Bronchial epithelial cell (primary cell): ENCODE measurements around the gene DNAJC27. TPM values are rescaled to one million over a fixed set of nuclear protein-coding genes. Genes with fewer than 3 reads are reported as not detected.

ENCODE experiments used
- DNase-seq: peaks from one replicate; pipeline ENCODE4 v3.0.0-alpha.2; 2010; ENCODE audit warnings: low read depth
- FAIRE-seq: peaks from 2 replicates; lab custom pipeline; 2011; peaks lifted over from hg19 to GRCh38; lab: Jason Lieb, UNC
- H3K27me3 ChIP-seq: 2 replicates; pipeline ENCODE4 v1.5.1; 2011; ENCODE audit warnings: low read length; ENCODE audit not compliant: control insufficient read depth, insufficient read depth
- H3K36me3 ChIP-seq: 2 replicates; pipeline ENCODE4 v1.5.1; 2011; ENCODE audit warnings: low read length; ENCODE audit not compliant: control insufficient read depth, insufficient read depth
- H3K4me3 ChIP-seq: 2 replicates; pipeline ENCODE4 v1.5.1; 2011; ENCODE audit warnings: mild to moderate bottlenecking, low read depth, low read length, control low read depth
- CTCF ChIP-seq: IDR thresholded peaks from 2 replicates; pipeline ENCODE4 v1.5.1; 2011; ENCODE audit warnings: mild to moderate bottlenecking, moderate library complexity, low read length, control low read depth, inconsistent platforms; ENCODE audit not compliant: insufficient read depth, severe bottlenecking
- total RNA-seq: library from RNA; depleted of rRNA; stranded (reverse); fragments of >200 nt; gene quantifications from 2 replicates; pipeline ENCODE4 v1.2.1, GENCODE V29; 2014

The DNAJC27 gene
- total RNA-seq, 1 donor from 2014 or later, result 5.3 TPM

GRCh38 chr2:24923106-24923505 is 48.6 kb downstream of the DNAJC27 start:
- TF ChIP-seq CTCF, result no peak
- no peak overlapping the region for H3K4me3 ChIP-seq
- no peaks in the 10 kb centered on the region for H3K27me3 ChIP-seq
- no peak for FAIRE-seq
- H3K36me3 ChIP-seq, result peaks cover 5% of the 10 kb centered on the region
- no peak for DNase-seq

- Histone ChIP-seq H3K36me3 (peaks cover 9% of the 10 kb centered on the region), H3K27me3 (no peaks in the 10 kb centered on the region), H3K4me3 (no peak overlapping the region)
- TF ChIP-seq CTCF, result no peak
- DNase-seq (no peak), FAIRE-seq (no peak)
These were observed 49.2 kb downstream of the DNAJC27 start for GRCh38 chr2:24922556-24922955.

- no peaks in the 10 kb centered on the region for H3K27me3 ChIP-seq
- TF ChIP-seq CTCF, result peak; percentile 14
- H3K4me3 ChIP-seq, result peak overlapping the region; percentile 54
- H3K36me3 ChIP-seq, result peaks cover 9% of the 10 kb centered on the region
- FAIRE-seq (no peak), DNase-seq (peak; percentile 10)
These were observed 50.8 kb downstream of the DNAJC27 start for GRCh38 chr2:24920809-24921441.

DNA sequence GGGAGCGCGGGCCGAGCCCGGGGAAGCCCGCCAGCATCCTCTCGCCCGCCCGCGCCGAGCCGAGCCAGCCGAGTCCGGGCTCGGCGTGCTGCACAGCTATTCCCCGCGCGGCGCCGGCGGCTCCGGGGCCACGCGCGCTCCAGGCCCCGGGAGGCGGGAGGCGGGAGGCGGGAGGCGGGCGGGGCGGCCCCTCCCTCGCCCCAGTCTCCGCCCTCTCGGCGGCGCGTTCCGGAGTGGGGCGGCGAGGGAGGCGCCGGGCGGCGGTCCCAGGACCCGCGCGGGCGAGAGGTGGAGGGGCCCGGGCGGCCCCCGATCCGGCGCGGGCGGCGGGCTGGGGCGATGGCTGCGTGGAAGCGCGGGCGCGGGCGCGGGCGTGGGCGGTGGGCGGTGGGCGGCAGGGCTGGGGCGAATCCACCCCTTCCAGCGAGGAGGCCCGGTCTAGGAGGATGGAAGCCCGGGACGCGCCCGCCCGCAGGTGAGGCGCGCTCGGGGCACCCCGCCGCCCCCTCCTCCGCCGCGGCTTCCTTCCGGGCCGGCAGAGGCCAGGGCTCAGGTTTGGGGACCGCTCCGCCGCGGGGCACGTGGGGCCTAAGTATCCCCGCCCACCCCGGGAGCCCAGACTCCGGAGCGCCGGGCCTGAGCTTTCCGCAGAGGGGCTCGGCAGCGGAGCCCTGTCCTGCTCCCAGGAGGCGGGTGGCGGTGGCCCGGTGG is 51.5 kb downstream of the DNAJC27 start, which contains the start of gene ADCY3:
ADCY3 (minus strand) TSS at position 140 of the 711 bp plus-strand sequence. CDS start 1,250 bp downstream, outside the sequence.
- Histone ChIP-seq H3K4me3 (peak within 1 kb of the TSS; percentile 54), H3K36me3 (peaks cover 9% of the 10 kb centered on the region), H3K27me3 (no peaks in the 10 kb centered on the region)
- FAIRE-seq (no peak), DNase-seq (no peak)
- TF ChIP-seq CTCF, result no peak

- FAIRE-seq (no peak), DNase-seq (no peak)
- no peak for TF ChIP-seq CTCF
These were observed 52.2 kb downstream of the DNAJC27 start for GRCh38 chr2:24919506-24920097.

More at GRCh38 chr2:24919506-24920097, 52.2 kb downstream of the DNAJC27 start:
- Histone ChIP-seq H3K36me3 (peaks cover 10% of the 10 kb centered on the region), H3K27me3 (no peaks in the 10 kb centered on the region), H3K4me3 (peak overlapping the region; percentile 54)
